HG02973 (cell line): ENCODE results near the gene CHST11.

Experiments used
- ATAC-seq: cut with Tn5 transposase; IDR thresholded peaks from one replicate; pipeline ENCODE4 v1.9.1; 2021; ENCODE audit warnings: moderate library complexity; ENCODE audit not compliant: unreplicated experiment

CHST11 gene

DNA sequence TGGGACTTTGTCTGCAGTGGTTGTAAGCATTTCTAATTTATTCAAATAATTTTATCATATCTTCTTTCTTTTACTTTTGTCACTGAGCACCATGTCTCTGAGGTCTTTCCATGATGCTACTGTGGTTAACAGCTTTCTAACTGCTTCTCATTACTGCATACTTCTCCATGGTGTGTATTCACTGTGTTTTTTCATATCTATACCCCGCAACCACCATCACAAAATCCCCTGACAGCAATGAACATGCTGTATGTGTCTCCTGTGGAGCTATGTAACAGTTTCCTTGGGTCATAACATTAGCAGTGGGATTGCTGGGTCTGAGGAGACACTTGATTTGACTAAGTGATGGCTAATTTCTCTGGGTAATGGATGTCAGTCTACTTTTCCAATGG, 29.2 kb upstream of the CHST11 start:
- ATAC-seq = no peak

DNA sequence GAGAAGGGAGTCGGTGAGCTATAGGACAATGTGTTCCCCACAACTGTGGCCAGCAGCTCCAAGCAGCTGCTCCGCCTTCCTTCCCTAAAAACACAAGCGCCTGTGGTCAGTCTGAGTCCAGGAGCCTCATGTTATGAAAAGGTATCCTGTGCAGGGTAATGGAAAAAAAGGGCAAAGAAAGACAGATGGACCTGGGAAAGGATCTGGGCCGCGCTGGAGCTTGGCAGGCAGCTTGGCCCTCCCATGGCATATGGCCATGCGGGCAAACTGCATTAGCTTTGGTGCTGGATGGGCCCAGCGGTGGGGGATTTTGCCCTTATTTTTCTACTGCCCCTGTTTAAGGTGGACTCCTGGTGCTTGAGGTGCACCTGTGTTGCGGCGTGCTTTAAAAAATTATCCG, 23.7 kb upstream of the CHST11 start:
- ATAC-seq = no peak

GRCh38 chr12:104434129-104434528, 22.6 kb upstream of the CHST11 start:
- no peak for ATAC-seq

- ATAC-seq = no peak
Measured at GRCh38 chr12:104435175-104435574, 21.6 kb upstream of the CHST11 start.

DNA sequence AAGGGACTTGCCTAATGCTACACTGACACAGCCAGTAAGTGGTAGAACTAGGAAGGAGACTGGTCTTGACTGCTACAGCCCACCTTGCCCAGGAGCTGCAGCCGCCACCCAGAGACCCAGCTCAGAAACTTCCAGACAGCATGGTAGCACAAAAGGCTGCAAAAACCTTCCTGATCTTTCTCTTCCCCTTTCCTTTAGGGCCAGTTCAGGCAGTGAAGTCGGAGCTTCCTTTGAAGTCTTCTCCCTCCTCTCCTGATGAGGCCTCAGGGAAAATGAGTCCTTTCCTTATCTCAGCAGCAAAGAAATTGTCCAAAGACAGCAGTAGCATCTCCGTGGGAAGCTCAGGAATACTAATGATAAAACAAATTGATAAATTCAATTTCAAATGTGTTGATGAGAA, 21.0 kb upstream of the CHST11 start:
- no peak for ATAC-seq

DNA sequence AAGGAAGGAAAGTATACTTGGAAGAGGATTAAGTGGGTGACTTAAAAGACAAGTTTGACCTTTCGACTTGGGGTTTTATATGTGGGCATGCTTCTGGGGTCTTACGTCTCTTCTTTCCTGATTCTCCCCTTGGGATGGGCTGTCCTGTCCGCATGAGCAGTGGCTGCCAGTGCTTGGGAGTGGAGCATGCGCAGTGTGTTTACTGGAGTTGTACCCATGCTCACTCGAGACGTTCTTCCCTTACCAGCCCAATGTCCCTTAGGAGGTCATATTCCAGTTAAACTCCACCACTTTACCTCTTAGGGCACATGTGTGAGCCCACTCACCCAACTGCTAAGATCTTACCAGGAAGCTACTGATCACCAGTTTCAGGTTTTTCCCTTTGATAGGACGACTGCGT, 20.0 kb upstream of the CHST11 start:
- no peak for ATAC-seq

GRCh38 chr12:104438134-104438533, 18.6 kb upstream of the CHST11 start:
- no peak for ATAC-seq

- ATAC-seq = no peak
Measured at GRCh38 chr12:104439137-104439536, 17.6 kb upstream of the CHST11 start.

DNA sequence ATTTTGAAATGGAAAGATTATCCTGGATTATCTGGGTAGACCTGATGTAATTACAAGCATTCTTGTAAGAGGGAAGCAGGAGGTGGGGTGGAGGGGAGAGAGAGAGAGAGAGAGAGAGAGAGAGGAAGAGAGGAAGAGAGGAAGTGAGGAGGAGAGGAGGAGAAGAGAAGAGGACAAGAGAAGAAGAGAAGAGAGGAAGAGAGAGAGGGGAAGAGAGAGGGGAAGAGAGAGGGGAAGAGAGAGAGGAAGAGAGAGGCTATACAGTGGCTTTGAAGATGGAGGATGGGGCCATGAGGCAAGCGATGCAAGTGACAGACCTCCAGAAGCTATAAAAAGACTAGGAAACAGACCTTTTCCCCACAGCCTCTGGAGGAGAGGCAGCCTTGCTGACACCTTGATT, 13.7 kb upstream of the CHST11 start:
- no peak for ATAC-seq

DNA sequence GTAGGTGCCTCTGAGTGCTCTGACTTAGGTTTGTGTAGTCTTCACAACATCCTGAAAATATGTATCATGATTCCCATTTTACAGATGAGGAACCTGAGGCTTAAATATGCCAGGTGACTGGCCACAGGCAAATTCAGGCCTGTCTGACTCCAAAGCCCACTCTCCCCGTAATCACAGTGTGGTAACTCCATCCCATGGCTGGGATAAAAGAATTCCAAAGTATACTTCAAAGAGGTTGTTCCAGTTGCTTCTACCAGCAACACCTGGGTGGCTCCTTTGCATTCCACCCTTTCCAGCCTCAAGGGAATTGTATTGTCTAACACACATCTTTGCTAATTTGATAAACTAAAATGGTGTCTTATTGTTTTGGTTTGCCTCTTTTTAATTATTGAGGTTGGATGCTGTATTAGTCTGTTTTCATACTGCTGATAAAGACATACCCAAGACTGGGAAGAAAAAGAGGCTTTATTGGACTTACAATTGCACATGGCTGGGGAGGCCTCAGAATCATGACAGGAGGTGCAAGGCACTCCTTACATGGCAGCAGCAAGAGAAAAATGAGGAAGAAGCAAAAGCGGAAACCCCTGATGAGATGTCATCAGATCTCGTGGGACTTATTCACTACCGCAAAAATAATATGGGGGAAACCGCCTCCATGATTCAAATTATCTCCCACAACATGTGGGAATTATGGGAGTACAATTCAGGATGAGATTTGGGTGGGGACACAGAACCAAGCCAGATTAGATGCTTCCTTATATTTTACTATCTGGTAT, 9.9 kb upstream of the CHST11 start:
- no peak for ATAC-seq

DNA sequence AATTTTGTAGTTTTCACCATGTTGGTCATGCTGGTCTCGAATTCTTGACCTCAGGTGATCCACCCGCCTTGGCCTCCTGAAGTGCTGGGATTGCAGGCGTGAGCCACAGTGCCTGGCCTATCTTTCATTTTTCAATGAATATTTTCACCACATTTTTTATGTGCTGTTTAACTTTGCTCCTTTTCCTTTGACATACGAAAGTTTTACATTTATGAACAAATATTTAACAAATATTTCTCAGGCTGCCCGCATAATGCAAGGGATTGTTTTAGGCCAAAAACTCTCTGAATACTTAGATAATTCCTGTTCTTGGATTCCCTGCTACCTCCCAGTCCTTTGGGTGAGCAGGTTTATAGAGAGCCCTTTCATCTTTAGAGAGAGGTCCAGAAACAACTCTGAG, 8.7 kb upstream of the CHST11 start:
- ATAC-seq = no peak

GRCh38 chr12:104448451-104448850, 8.3 kb upstream of the CHST11 start:
- no peak for ATAC-seq

GRCh38 chr12:104450700-104451099, 6.0 kb upstream of the CHST11 start:
- no peak for ATAC-seq

DNA sequence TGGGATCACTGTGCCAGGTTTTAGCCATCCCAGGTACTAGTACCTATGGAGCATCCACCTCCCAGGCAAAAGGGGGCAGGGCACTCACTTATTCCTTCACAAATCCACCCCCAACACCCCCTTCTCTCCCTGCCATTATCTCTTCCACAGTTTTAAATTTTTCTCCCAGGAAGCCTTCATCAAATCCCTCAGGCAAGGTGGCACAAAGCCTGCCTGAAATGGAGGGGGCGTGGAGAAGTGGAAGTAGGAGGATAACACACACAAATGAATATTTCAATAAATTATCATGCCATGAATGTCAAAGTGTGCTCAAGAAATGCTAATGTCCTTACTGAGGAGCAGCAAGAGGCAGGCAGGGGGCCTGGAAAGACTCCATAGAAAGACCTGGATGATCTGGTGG, 4.7 kb upstream of the CHST11 start:
- no peak for ATAC-seq

- no peak for ATAC-seq
Measured at GRCh38 chr12:104453133-104453532, 3.6 kb upstream of the CHST11 start.

GRCh38 chr12:104454997-104455396, 1.8 kb upstream of the CHST11 start:
- no peak for ATAC-seq

GRCh38 chr12:104455578-104456416, 951 bp upstream of the CHST11 start:
- no peak for ATAC-seq

- peak; percentile 26 for ATAC-seq
Measured at GRCh38 chr12:104456950-104457745, 400 bp downstream of the CHST11 start.

DNA sequence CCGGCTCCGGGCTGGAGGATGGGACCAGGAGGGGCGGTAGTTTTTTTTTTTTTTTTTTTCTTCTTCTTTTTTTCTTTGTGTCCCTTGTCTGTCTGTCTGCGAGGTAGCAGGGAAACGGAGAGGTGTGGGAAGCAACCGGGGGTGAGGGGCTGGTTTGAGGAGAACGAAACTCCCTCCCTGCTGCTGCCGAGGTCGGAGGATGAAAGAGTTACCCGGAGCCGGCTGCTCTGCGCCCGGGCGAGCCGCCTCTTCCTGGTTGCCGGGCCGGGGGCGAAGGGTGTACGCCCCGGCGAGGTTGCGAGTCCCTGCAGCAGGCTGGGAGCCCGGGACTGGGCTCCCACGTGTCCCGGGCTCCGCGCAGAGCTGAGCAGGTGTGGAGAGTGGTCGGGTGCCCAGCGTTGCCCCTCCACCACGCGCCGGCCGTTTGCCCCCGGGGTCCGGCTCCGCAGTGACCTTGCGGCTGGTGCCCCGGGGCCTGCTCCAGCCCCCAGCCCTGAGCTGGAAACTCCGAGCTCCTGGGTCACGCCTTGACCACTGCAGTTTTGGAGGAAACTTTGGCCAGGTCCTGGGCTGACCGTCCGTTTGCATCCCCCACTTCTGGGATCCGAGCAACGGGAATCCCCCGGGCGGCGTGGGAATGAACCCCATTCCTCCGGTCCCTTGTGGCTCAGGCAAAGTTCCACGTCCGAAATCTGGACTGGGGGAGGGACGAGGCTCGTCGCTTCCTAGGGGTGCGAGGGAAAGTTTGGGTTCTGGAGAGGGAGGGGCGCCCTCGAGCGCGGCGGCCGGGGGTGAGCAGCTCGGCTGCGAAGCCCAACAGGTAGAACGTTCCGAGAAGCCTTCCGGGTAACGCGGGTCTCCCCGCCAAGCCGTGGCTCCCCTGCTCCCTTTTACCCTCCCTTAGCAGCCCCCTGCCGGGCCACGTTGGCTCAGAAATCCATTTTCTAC, 1.3 kb downstream of the CHST11 start:
- ATAC-seq = no peak

DNA sequence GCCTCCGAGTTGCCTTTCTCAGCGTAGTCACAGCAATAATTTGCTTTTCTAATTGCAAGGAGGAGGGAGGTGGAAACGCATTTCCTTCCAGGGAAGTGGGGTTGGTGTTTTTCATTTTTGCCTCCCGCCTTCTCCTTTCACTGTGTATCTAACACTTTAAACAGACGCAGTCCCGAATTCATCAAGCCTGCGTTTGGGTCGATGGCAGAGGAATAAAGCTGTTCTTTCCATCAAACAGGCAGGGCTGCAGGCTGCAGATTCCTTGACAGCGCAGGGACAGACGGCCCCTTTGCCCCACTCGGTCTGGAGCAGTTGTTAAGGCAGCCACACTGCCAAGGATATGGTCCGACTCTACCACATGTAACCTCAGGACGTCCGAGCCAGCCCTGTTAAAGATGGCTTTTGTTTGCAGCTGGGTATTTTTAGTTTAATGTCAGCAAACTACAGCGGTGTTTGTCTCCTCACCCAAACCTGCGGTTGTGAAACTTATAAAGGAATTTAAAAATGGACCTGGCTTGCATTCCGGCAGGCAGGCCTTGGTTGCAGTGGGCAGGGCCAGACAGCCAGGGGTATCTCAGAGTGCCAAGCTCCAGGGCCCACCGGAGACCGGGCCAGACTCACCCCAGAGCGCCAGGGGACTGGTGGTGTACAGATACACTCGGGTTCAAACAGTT, 2.1 kb downstream of the CHST11 start:
- no peak for ATAC-seq
